Ovary (tissue), 9 donors: ENCODE measurements around the gene TMEM120B. TPM values are rescaled to one million over a fixed set of nuclear protein-coding genes. Genes with fewer than 3 reads are reported as not detected.

ENCODE experiments used
- DNase-seq, 5 donors: peaks; one replicate each; pipeline ENCODE4 v3.0.0-alpha.2; 2019 to 2020
- H3K27ac ChIP-seq, 2 donors: fragments of 200-600 bp; one replicate each; pipeline versions ENCODE4 v1.5.1 to v1.8.0; 2019 to 2022
- H3K27me3 ChIP-seq: fragments of 200-600 bp; one replicate; pipeline ENCODE4 v1.8.0; 2022
- H3K36me3 ChIP-seq: fragments of 200-600 bp; sonication (generic); one replicate; pipeline ENCODE4 v1.5.1; 2019
- H3K4me1 ChIP-seq: one replicate; pipeline ENCODE4 v1.8.1; 2013; ENCODE audit warnings: mild to moderate bottlenecking, moderate library complexity; ENCODE audit not compliant: insufficient read depth
- H3K4me3 ChIP-seq: fragments of 200-600 bp; sonication (generic); one replicate; pipeline ENCODE4 v1.5.1; 2017
- H3K9me3 ChIP-seq, 2 donors: fragments of 200-600 bp in 1 of 2; sonication (generic) in 1 of 2; one replicate each; pipeline versions ENCODE4 v1.5.1 to v1.8.1; 2013 to 2019; ENCODE audit warnings: mild to moderate bottlenecking in 1 of 2, moderate library complexity in 1 of 2
- CTCF ChIP-seq, 3 donors: fragments of 450-650 bp in 2 of 3; fragments of 200-600 bp in 1 of 3; IDR thresholded peaks; one replicate each; pipeline versions ENCODE4 v1.5.1 to v1.8.0; 2016 to 2022; ENCODE audit warnings: antibody characterized with exemption in 3 of 3, mild to moderate bottlenecking in 1 of 3
- EP300 ChIP-seq: sonication (generic); formaldehyde crosslinking; IDR thresholded peaks from one replicate; pipeline ENCODE4 v1.6.1; 2017; ENCODE audit warnings: antibody characterized with exemption
- POLR2A ChIP-seq: fragments of 450-650 bp; IDR thresholded peaks from one replicate; pipeline ENCODE4 v1.6.1; 2017; ENCODE audit warnings: antibody characterized with exemption, mild to moderate bottlenecking, moderate library complexity
- WGBS, 3 donors: extraction: QIAGEN DNeasy Blood & Tissue Kit in 1 of 3; methylation state at CpG; one replicate each; pipeline versions ENCODE4 v1.1.5 to v1.1.7; 2013 to 2017; 5-methylcytosine and 5-hydroxymethylcytosine counted together
- intact Hi-C, 4 donors: fragments of 100-400 bp; cut with DNase I; formaldehyde crosslinking; loops; one replicate each; pipeline versions ENCODE4 v1.11.0 to v1.15.1; 2022 to 2023
- polyA plus RNA-seq, 2 donors: library from polyadenylated mRNA; stranded (reverse); fragments of 200-250 nt in 1 of 2; fragments of 350-450 nt in 1 of 2; fragmentation: Illumina TruSeq in 1 of 2; extraction: RNeasy Lipid Tissue Mini Kit (QIAGEN cat#74804) in 1 of 2; gene quantifications; one replicate each; pipeline ENCODE4 v1.2.3, GENCODE V29; 2013 to 2014
- total RNA-seq, 7 donors: library from RNA; depleted of rRNA in 2 of 7; stranded (reverse); fragments of >200 nt in 2 of 7; fragmentation: NEBNext Ultra II Directional in 3 of 7; extraction: Animal tissue kit (Norgen Biotek cat#: 25700) in 3 of 7; gene quantifications; one replicate each; pipeline versions ENCODE4 v1.1.0 to v1.2.4, GENCODE V29; 2016 to 2023
- donor health status: DM: no; HTN: no; CAD: no; lungs with moderate emphysema.
- donor health status: DM: no; HTN: no; CAD: no.
- donor health status: Bipolar disorder and iron deficiency.
- donor health status: DM: yes; HTN: yes; CAD: no.
- donor health status: DM: no; HTN: no; CAD: no.
- donor health status: DM: yes; HTN: yes; CAD: no.

TMEM120B gene
- total and polyA plus RNA-seq, 9 donors = 2.0 to 15.3 (median 7.1) TPM

DNA sequence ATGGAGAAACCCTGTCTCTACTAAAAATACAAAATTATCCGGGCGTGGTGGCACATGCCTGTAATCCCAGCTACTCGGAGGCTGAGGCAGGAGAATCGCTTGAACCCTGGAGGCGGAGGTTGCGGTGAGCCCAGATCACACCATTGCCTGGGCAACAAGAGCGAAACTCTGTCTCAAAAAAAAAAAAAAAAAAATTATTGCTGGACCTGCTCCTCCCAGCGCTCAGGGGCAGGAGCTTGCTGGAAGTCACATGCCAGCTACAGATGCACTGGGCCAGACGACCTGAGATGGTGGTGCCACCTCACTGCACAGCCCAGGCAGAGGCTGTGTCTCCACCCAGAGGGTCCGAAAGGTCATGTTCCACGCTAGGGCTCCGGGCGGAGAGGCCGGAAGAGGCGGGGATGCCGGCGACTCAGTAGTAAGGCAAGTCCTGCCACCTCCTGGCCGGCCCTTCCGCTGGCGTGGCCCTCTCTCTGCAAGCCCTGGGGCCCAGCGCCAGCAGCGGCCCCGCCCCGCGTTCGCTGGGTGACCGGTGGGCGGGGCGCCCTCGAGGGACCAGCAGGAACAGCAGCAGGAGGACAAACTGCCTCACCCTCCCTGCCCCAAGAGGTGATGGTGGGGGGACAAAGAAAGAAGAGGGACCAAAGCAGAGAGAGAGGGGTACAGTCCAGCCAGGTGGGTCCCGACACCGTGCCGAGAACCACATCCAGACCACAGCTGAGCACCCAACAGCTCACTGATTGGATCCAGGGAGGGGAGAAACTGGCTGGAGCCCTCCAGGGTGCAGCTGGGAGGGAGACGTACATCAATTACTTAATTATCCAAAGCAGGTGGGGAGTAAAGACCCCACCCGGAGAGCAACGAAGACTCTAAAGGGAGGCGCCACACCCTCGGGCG, 84.6 kb downstream of the TMEM120B start:
- Histone ChIP-seq H3K4me3 (peak overlapping the region; percentile 2), H3K27me3 (no peaks in the 10 kb centered on the region), H3K9me3 (no peaks in the 10 kb centered on the region), H3K27ac (peak overlapping the region; percentile 6 to 100), H3K4me1 (peaks cover 26% of the 10 kb centered on the region), H3K36me3 (no peaks in the 10 kb centered on the region)
- intact Hi-C loops = loop anchor here in 3 of 4 donors (2.0 to 5.0 kb wide), 3 partner anchors 14 to 95 kb away; partner anchors contain the start of gene PSMD9 (in 1 of the 3)
- TF ChIP-seq CTCF (IDR thresholded peaks at IDR 0.05) (peak in 2 of 3 donors; percentile 21 to 32), POLR2A (no peak)
- DNase-seq = peak; percentile 84 to 90 (median 87)
- WGBS, 3 donors = 17 to 28% (median 19%) methylated on average over 30 to 39 of the region's 39 CpGs

DNA sequence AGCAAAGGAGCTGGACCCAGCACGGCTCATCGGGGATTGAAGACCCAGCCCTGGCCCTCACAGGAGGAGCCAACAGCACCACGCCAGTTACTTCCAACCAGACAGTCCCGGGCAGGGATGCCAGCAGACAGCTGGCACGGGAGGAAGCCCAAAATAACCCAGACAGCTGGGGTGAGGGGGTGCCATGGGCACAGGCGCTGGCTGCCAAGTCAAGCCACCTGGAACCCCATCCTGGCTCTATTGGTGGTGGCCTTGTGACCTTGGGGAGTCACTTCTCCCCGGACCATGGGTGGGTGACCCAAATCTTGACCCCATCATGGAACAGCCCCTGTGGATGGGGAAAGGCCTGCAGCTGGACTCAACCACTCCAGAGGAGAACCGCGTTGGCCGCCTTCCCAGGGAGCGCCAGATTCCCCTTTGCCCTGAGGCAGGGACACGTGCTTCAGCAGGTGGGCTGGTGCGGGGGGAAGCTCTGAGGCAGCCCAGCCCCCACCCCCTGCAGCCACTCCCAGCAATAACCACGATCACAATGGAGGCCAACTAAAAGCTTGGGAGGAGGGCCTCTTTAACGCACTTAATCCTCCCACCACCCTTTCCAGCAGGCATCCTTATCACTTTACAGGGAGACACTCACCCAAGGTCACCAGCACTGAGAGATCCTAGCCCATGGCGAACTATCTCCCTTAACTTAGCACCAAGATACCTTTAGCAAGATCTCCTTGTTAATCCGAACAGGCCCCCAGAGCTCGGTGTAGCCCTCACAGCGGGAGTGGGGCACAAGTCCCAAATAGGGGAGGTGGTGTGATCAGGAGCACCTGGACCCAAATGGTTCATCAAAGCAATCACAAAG, 85.6 kb downstream of the TMEM120B start:
- no peaks in the 10 kb centered on the region for H3K36me3 ChIP-seq
- H3K27me3 ChIP-seq = no peaks in the 10 kb centered on the region
- no peak for TF ChIP-seq POLR2A
- no peak for TF ChIP-seq CTCF (IDR thresholded peaks at IDR 0.05)
- no peak for TF ChIP-seq EP300
- no peaks in the 10 kb centered on the region for H3K9me3 ChIP-seq
- peaks cover 26% of the 10 kb centered on the region for H3K4me1 ChIP-seq
- 12 to 21% (median 14%) methylated on average over 18 to 19 of the region's 19 CpGs for WGBS, 3 donors
- intact Hi-C loops = loop anchor here in 3 of 4 donors (2.0 to 5.0 kb wide), 3 partner anchors 13 to 94 kb away; partner anchors contain the start of gene PSMD9 (in 1 of the 3)
- DNase-seq = peak; percentile 80 to 93 (median 90)
- H3K4me3 ChIP-seq = no peak overlapping the region
- H3K27ac ChIP-seq = peak overlapping the region; percentile 100

DNA sequence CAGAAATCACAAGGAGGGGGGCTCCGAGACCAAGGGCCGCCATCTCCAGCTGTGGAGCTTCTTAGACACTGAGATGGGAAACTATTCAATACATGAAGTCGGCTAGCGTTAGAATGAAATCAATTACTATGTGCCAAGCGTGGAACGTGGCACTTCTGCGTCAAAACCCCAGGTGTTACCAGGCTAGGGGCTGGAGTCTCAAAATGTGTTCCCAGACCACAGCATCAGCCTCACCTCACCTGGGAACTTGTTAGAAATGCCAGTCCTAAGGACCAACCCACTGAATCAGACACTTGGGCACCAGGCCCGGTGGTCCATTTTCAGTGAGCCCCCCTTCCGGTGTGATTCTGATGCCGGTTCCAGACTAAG, 86.2 kb downstream of the TMEM120B start:
- Histone ChIP-seq H3K4me1 (peaks cover 24% of the 10 kb centered on the region), H3K27ac (peak overlapping the region; percentile 100), H3K27me3 (no peaks in the 10 kb centered on the region), H3K4me3 (peak overlapping the region; percentile 77), H3K9me3 (no peaks in the 10 kb centered on the region), H3K36me3 (no peaks in the 10 kb centered on the region)
- peak in 2 of 5 donors; percentile 27 to 47 for DNase-seq
- WGBS, 3 donors = 30 to 46% (median 32%) methylated on average over 10 of the region's 10 CpGs
- no peak for TF ChIP-seq CTCF (IDR thresholded peaks at IDR 0.05)
- TF ChIP-seq POLR2A = no peak
- no peak for TF ChIP-seq EP300
- intact Hi-C loops = loop anchor here in 2 of 4 donors (5.0 kb wide), 2 partner anchors 89 to 94 kb away; partner anchors contain the start of gene PSMD9 (in 1 of the 2)
